Activated CD8-positive, alpha-beta memory T cell treated with anti-CD3 and anti-CD28 coated beads, Interleukin-2, amount 50 U/mL, for 24 hours (primary cell): ENCODE data around the gene RPL12.

ENCODE experiments used
- DNase-seq: peaks from one replicate; pipeline ENCODE4 v3.0.0-alpha.2; 2020; ENCODE audit errors: extremely low read depth

Gene RPL12

GRCh38 chr9:127450830-127451607 lies at the start of gene RPL12, which contains the start of gene LRSAM1:
TSS of gene RPL12 (minus strand) at chr9:127451406. CDS start at chr9:127451317, 89 bp downstream.
TSS of gene LRSAM1 (plus strand) at chr9:127451510. CDS start at chr9:127454528, 3,018 bp downstream.
- peak; percentile 92 for DNase-seq

- DNase-seq = no peak
These were observed 49.7 kb upstream of the RPL12 start for GRCh38 chr9:127500862-127501261.

- no peak for DNase-seq
These were observed 49.2 kb upstream of the RPL12 start for GRCh38 chr9:127500399-127500798.

- no peak for DNase-seq
These were observed 47.1 kb upstream of the RPL12 start for GRCh38 chr9:127498298-127498697.

- DNase-seq = no peak
These were observed 46.6 kb upstream of the RPL12 start for GRCh38 chr9:127497656-127498290.

- DNase-seq = no peak
These were observed 45.8 kb upstream of the RPL12 start for GRCh38 chr9:127496974-127497373.

- DNase-seq = no peak
These were observed 44.8 kb upstream of the RPL12 start for GRCh38 chr9:127495884-127496555.

GRCh38 chr9:127494304-127494702 lies 43.1 kb upstream of the RPL12 start:
- no peak for DNase-seq

GRCh38 chr9:127493592-127494303 lies 42.5 kb upstream of the RPL12 start:
- DNase-seq = no peak

- DNase-seq = no peak
These were observed 41.4 kb upstream of the RPL12 start for GRCh38 chr9:127492616-127493015.

- no peak for DNase-seq
These were observed 40.3 kb upstream of the RPL12 start for GRCh38 chr9:127491516-127491915.

GRCh38 chr9:127490535-127491230 lies 39.5 kb upstream of the RPL12 start:
- DNase-seq = no peak

GRCh38 chr9:127489471-127490115 lies 38.4 kb upstream of the RPL12 start:
- no peak for DNase-seq

- no peak for DNase-seq
These were observed 37.7 kb upstream of the RPL12 start for GRCh38 chr9:127488946-127489345.

- no peak for DNase-seq
These were observed 34.8 kb upstream of the RPL12 start for GRCh38 chr9:127485995-127486394.

- DNase-seq = no peak
These were observed 31.5 kb upstream of the RPL12 start for GRCh38 chr9:127482662-127483061.

GRCh38 chr9:127479507-127480081 lies 28.4 kb upstream of the RPL12 start:
- DNase-seq = no peak

GRCh38 chr9:127474592-127474991 lies 23.4 kb upstream of the RPL12 start:
- DNase-seq = no peak

GRCh38 chr9:127473932-127474331 lies 22.7 kb upstream of the RPL12 start:
- DNase-seq = no peak

GRCh38 chr9:127473501-127473900 lies 22.3 kb upstream of the RPL12 start:
- no peak for DNase-seq

- DNase-seq = no peak
These were observed 19.5 kb upstream of the RPL12 start for GRCh38 chr9:127470662-127471061.
